Fibroblast of villous mesenchyme (primary cell): ENCODE results near the gene DDRGK1. TPM values are rescaled to one million over a fixed set of nuclear protein-coding genes. Genes with fewer than 3 reads are reported as not detected.

Experiments
- DNase-seq: peaks from one replicate; pipeline ENCODE4 v3.0.0-alpha.2; 2010; ENCODE audit warnings: low read depth
- H3K4me3 ChIP-seq: 2 replicates; pipeline ENCODE4 v1.5.1; 2011; ENCODE audit warnings: low read depth, mild to moderate bottlenecking, low read length
- total RNA-seq: library from RNA; depleted of rRNA; stranded (reverse); fragments of >200 nt; gene quantifications from 2 replicates; pipeline ENCODE4 v1.2.3, GENCODE V29; 2012
- TF ChIP-seq, protein P1 (sequence below): IDR thresholded peaks from 2 replicates; pipeline ENCODE4 v1.5.1; 2012; ENCODE audit warnings: low read depth, mild to moderate bottlenecking, low read length; ENCODE audit not compliant: insufficient read depth

Gene DDRGK1
- total RNA-seq, 1 donor: 21.6 TPM

- no peak for DNase-seq
- H3K4me3 ChIP-seq: no peak overlapping the region
- TF ChIP-seq, protein P1, sequence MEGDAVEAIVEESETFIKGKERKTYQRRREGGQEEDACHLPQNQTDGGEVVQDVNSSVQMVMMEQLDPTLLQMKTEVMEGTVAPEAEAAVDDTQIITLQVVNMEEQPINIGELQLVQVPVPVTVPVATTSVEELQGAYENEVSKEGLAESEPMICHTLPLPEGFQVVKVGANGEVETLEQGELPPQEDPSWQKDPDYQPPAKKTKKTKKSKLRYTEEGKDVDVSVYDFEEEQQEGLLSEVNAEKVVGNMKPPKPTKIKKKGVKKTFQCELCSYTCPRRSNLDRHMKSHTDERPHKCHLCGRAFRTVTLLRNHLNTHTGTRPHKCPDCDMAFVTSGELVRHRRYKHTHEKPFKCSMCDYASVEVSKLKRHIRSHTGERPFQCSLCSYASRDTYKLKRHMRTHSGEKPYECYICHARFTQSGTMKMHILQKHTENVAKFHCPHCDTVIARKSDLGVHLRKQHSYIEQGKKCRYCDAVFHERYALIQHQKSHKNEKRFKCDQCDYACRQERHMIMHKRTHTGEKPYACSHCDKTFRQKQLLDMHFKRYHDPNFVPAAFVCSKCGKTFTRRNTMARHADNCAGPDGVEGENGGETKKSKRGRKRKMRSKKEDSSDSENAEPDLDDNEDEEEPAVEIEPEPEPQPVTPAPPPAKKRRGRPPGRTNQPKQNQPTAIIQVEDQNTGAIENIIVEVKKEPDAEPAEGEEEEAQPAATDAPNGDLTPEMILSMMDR: no peak
Observed at GRCh38 chr20:3181270-3181669, 23.2 kb downstream of the DDRGK1 start.

DNA sequence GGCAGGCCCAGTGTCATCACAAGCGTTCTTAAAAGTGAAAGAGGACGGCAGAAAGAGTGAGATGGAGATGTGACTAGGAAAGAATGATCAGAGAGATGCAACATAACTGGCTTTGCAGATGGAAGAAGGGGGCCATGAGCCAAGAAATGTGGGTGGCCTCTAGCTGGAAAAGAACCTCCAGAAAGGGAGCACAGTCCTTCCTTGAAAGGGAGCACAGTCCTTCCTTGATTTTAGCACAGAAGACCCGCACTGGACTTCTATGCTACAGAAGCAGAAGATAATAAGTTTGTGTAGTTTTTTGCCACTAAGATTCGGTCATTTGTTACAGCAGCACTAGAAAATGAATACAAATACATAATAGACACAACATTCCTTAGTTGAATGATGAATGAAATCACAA lies 24.2 kb downstream of the DDRGK1 start:
- TF ChIP-seq, protein P1: no peak
- H3K4me3 ChIP-seq: no peak overlapping the region
- no peak for DNase-seq

- TF ChIP-seq, protein P1: no peak
- H3K4me3 ChIP-seq: no peak overlapping the region
- DNase-seq: no peak
Observed at GRCh38 chr20:3177746-3178485, 26.6 kb downstream of the DDRGK1 start.

DNA sequence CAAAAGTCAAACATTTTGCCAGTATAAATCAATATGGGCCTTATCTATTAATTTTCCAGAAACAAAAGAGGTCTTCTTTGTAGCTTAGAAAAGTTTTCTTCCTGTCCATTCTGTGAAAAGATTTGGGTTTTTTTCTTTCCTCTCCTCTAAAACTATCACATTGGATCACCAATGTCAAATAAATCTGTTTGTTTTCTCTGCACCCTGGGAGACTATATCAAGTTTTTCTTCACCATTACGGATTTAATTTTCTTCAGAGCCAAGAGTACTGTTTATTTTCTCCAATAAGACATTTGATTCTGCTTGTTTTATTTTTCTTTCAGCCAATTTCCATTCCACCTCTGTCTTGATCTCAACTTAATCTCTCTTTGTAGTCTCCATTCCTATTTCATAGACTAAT lies 29.2 kb downstream of the DDRGK1 start:
- no peak for DNase-seq
- TF ChIP-seq, protein P1: no peak
- H3K4me3 ChIP-seq: peak overlapping the region; percentile 92

GRCh38 chr20:3174442-3175261 lies 29.8 kb downstream of the DDRGK1 start:
- TF ChIP-seq, protein P1: no peak
- DNase-seq: peak; percentile 42
- H3K4me3 ChIP-seq: peak overlapping the region; percentile 92

DNA sequence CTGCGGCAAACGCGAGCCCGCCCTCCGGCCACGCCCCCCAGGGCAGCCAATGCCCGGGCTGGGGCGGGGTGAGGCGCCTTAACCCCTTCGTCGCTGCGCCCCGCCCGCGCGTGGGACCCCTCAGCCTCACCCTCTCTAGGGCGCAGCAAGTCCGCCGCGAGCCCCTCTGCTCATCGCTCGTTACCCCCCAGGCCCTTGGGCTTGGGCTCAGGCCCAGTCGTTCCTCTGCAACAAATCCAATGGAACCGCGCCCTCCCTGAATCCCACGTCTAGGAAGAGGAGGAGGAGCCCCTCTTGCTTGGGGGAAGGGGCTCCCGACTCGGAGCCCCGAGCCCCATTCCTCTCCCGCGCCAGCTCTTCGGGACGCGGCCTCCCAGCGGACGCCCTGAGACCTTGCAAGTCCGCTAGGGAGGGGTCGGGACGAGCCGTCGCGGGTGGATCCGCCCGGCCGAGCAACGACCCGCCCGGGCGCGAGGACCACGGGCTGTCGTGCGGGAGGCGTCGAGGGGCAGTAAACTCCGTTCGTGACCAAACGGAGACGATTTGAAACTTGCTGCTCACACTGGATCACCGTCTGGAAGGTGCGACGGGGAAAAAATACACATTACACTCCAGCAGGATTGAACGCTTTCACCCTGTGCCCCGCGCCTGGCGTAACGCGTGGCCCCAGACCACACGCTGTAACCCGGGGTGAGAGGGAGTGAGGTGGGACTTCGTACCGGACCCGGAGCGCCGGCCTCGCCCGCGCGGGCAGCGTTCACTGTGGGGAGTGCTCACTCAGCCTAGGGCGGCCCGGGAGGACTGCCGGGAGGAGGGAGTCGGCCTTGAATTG lies 30.7 kb downstream of the DDRGK1 start:
- TF ChIP-seq, protein P1: peak; percentile 10
- peak; percentile 71 for DNase-seq
- H3K4me3 ChIP-seq: peak overlapping the region; percentile 92
